ENCODE results near the gene CDC42. TPM values are rescaled to one million over a fixed set of nuclear protein-coding genes. Genes with fewer than 3 reads are reported as not detected.

Gene CDC42
- polyA plus RNA-seq, 3 donors = 210 to 731 (median 606) TPM

GRCh38 chr1:22121421-22121911 is 69.0 kb downstream of the CDC42 start:
- no peak overlapping the region for H3K4me3 Mint-ChIP-seq
- no peak for TF ChIP-seq CTCF (IDR thresholded peaks at IDR 0.05)
- Histone ChIP-seq H3K9me3 (replicated peaks in 1 of 2; ENCODE audit: control insufficient read depth in 1 of 2, insufficient read depth in 1 of 2, low read length in 2 of 2) (no peaks in the 10 kb centered on the region), H3K36me3 (replicated peaks in 1 of 2; ENCODE audit: control insufficient read depth in 1 of 2, insufficient read depth in 2 of 2, low read length in 2 of 2) (peaks cover 17 to 44% of the 10 kb centered on the region in 2 donors), H3K4me1 (ENCODE audit: control insufficient read depth in 1 of 2, insufficient read depth in 2 of 2, low read length in 2 of 2) (no peaks in the 10 kb centered on the region), H2AFZ (ENCODE audit: insufficient read depth, low read depth, low read length, poor library complexity, severe bottlenecking) (no peak overlapping the region), H3K4me3 (replicated peaks in 1 of 3; ENCODE audit: low read depth in 2 of 3, low read length in 3 of 3) (no peak overlapping the region), H3K27me3 (ENCODE audit: control insufficient read depth in 2 of 2, insufficient read depth in 2 of 2, low read length in 2 of 2) (no peaks in the 10 kb centered on the region), H3K27ac (ENCODE audit: low read depth in 1 of 2, low read length in 2 of 2) (no peak overlapping the region), H3K9ac (ENCODE audit: insufficient read depth, low read length, poor library complexity, severe bottlenecking) (no peak overlapping the region), H3K79me2 (ENCODE audit: insufficient read depth, low read length) (no peaks in the 10 kb centered on the region), H3K4me2 (replicated peaks; ENCODE audit: extremely low read depth, low read length, poor library complexity, severe bottlenecking) (no peak overlapping the region), H4K20me1 (ENCODE audit: insufficient read depth, low read length) (peaks cover 83% of the 10 kb centered on the region)
- intact Hi-C loops (cut with micrococcal nuclease) = loop anchor here in 1 of 2 donors (10.0 kb wide), 1 partner anchor 523 kb away; the partner anchor contains the start of gene C1QC
- 84% methylated on average over 12 of the region's 15 CpGs for WGBS (ENCODE audit: insufficient coverage)
- peaks cover 0 to 2% (median 0%) of the 10 kb centered on the region in 7 donors for H3K9me3 Mint-ChIP-seq
- peaks cover 25 to 34% of the 10 kb centered on the region in 2 donors for H3K36me3 Mint-ChIP-seq
- peak overlapping the region in 1 of 7 donors; percentile 10 for H3K27ac Mint-ChIP-seq
- peaks cover 1% of the 10 kb centered on the region for H3K4me1 Mint-ChIP-seq
- peaks cover 0 to 2% (median 1%) of the 10 kb centered on the region in 3 donors for H3K27me3 Mint-ChIP-seq (ENCODE audit: low read depth in 3 of 3)
- no peak for DNase-seq

GRCh38 chr1:22122273-22123070 is 70.0 kb downstream of the CDC42 start:
- intact Hi-C loops (cut with micrococcal nuclease) = loop anchor here in 1 of 2 donors (10.0 kb wide), 1 partner anchor 522 kb away; the partner anchor contains the start of gene C1QC
- 96% methylated on average over 14 of the region's 21 CpGs for WGBS (ENCODE audit: insufficient coverage)
- TF ChIP-seq CTCF (IDR thresholded peaks at IDR 0.05) = no peak
- peaks cover 0 to 2% (median 0%) of the 10 kb centered on the region in 7 donors for H3K9me3 Mint-ChIP-seq
- no peak for DNase-seq
- H3K27ac Mint-ChIP-seq = peak overlapping the region in 2 of 7 donors; percentile 23 to 81
- peaks cover 25 to 30% of the 10 kb centered on the region in 2 donors for H3K36me3 Mint-ChIP-seq
- Histone ChIP-seq H3K9me3 (replicated peaks in 1 of 2; ENCODE audit: control insufficient read depth in 1 of 2, insufficient read depth in 1 of 2, low read length in 2 of 2) (no peaks in the 10 kb centered on the region), H3K4me2 (replicated peaks; ENCODE audit: extremely low read depth, low read length, poor library complexity, severe bottlenecking) (no peak overlapping the region), H3K27ac (ENCODE audit: low read depth in 1 of 2, low read length in 2 of 2) (no peak overlapping the region), H4K20me1 (ENCODE audit: insufficient read depth, low read length) (peaks cover 73% of the 10 kb centered on the region), H3K36me3 (replicated peaks in 1 of 2; ENCODE audit: control insufficient read depth in 1 of 2, insufficient read depth in 2 of 2, low read length in 2 of 2) (peaks cover 17 to 34% of the 10 kb centered on the region in 2 donors), H3K79me2 (ENCODE audit: insufficient read depth, low read length) (no peaks in the 10 kb centered on the region), H3K4me1 (ENCODE audit: control insufficient read depth in 1 of 2, insufficient read depth in 2 of 2, low read length in 2 of 2) (no peaks in the 10 kb centered on the region), H3K27me3 (ENCODE audit: control insufficient read depth in 2 of 2, insufficient read depth in 2 of 2, low read length in 2 of 2) (no peaks in the 10 kb centered on the region), H3K9ac (ENCODE audit: insufficient read depth, low read length, poor library complexity, severe bottlenecking) (no peak overlapping the region), H3K4me3 (replicated peaks in 1 of 3; ENCODE audit: low read depth in 2 of 3, low read length in 3 of 3) (no peak overlapping the region), H2AFZ (ENCODE audit: insufficient read depth, low read depth, low read length, poor library complexity, severe bottlenecking) (no peak overlapping the region)
- peaks cover 2% of the 10 kb centered on the region for H3K4me1 Mint-ChIP-seq
- H3K4me3 Mint-ChIP-seq = no peak overlapping the region
- peaks cover 0 to 2% (median 1%) of the 10 kb centered on the region in 3 donors for H3K27me3 Mint-ChIP-seq (ENCODE audit: low read depth in 3 of 3)
